Colonic mucosa (tissue), 4 donors: ENCODE results near the gene RCCD1. TPM values are rescaled to one million over a fixed set of nuclear protein-coding genes. Genes with fewer than 3 reads are reported as not detected.

Experiments used
- DNase-seq: peaks from one replicate; pipeline ENCODE4 v3.0.0-alpha.2; 2020
- H3K27ac ChIP-seq: fragments of 200-600 bp; one replicate; pipeline ENCODE4 v1.8.0; 2021
- H3K27me3 ChIP-seq: fragments of 200-600 bp; one replicate; pipeline ENCODE4 v1.8.0; 2021
- H3K36me3 ChIP-seq: fragments of 200-600 bp; one replicate; pipeline ENCODE4 v1.8.0; 2021
- H3K4me1 ChIP-seq: fragments of 200-600 bp; one replicate; pipeline ENCODE4 v1.8.0; 2021; ENCODE audit warnings: mild to moderate bottlenecking
- H3K4me3 ChIP-seq: fragments of 200-600 bp; one replicate; pipeline ENCODE4 v1.8.0; 2021
- H3K9ac ChIP-seq, 2 donors: one replicate each; pipeline ENCODE4 v1.7.0; 2013; ENCODE audit warnings: control low read depth in 2 of 2, low read depth in 2 of 2, low read length in 2 of 2
- H3K9me3 ChIP-seq: fragments of 200-600 bp; one replicate; pipeline ENCODE4 v1.8.0; 2021
- intact Hi-C: fragments of 100-400 bp; cut with DNase I; formaldehyde crosslinking; loops from one replicate; pipeline ENCODE4 v1.14.1; 2022
- total RNA-seq, 2 donors: library from RNA; stranded (reverse); fragmentation: NEBNext Ultra II Directional in 1 of 2; extraction: Animal tissue kit (Norgen Biotek cat#: 25700) in 1 of 2; gene quantifications; one replicate each; pipeline ENCODE4 v1.2.1, GENCODE V29; 2021
- TF ChIP-seq, protein P1 (sequence below): fragments of 200-600 bp; IDR thresholded peaks from one replicate; pipeline ENCODE4 v1.8.0; 2022; ENCODE audit warnings: antibody characterized with exemption, mild to moderate bottlenecking
- donor health status: healthy.
- donor health status: DM: no; HTN: no; CAD: no.
- donor health status: DM: no; HTN: no; CAD: no.

RCCD1 gene
- total RNA-seq, 2 donors from 2014 or later = 14.8 to 33.0 TPM

GRCh38 chr15:90957791-90958190 lies 3.1 kb downstream of the RCCD1 start:
- Histone ChIP-seq H3K9ac (peak overlapping the region; percentile 48 to 74), H3K9me3 (no peaks in the 10 kb centered on the region), H3K4me3 (peak overlapping the region; percentile 85), H3K27me3 (no peaks in the 10 kb centered on the region), H3K36me3 (no peaks in the 10 kb centered on the region), H3K4me1 (peaks cover 21% of the 10 kb centered on the region), H3K27ac (no peak overlapping the region)
- TF ChIP-seq, protein P1, sequence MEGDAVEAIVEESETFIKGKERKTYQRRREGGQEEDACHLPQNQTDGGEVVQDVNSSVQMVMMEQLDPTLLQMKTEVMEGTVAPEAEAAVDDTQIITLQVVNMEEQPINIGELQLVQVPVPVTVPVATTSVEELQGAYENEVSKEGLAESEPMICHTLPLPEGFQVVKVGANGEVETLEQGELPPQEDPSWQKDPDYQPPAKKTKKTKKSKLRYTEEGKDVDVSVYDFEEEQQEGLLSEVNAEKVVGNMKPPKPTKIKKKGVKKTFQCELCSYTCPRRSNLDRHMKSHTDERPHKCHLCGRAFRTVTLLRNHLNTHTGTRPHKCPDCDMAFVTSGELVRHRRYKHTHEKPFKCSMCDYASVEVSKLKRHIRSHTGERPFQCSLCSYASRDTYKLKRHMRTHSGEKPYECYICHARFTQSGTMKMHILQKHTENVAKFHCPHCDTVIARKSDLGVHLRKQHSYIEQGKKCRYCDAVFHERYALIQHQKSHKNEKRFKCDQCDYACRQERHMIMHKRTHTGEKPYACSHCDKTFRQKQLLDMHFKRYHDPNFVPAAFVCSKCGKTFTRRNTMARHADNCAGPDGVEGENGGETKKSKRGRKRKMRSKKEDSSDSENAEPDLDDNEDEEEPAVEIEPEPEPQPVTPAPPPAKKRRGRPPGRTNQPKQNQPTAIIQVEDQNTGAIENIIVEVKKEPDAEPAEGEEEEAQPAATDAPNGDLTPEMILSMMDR = no peak
- intact Hi-C loops = loop anchor here (5.0 to 10.0 kb wide), 2 partner anchors 75 to 317 kb away; no protein-coding TSS in a partner anchor
- no peak for DNase-seq

DNA sequence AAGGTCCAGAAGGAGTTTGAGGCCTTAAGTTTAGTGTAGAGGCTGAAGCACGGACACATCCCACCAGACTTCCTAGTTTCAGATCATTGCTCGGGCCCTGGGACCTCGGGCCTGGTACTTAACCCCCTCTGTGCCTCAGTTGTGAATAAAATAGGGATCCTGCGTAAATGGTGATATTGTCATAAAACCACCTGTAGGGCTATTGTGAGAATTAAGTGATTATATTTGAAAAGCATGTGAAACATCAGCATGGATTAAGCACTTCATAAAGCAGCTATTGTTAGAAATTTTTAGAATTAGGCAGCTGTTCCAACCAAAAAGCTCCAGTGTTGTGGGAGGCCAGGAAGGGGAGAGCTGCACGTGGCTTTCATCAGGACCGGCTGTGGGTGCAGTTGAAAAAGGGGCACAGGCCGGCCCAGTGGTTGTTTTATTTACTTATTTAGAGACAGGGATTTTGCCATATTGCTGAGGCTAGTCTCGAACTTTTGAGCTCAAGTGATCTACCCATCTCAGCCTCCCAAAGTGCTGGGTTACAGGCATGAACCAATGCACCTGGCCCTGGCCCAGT lies 4.4 kb downstream of the RCCD1 start:
- H3K4me3 ChIP-seq = no peak overlapping the region
- TF ChIP-seq, protein P1 = no peak
- no peaks in the 10 kb centered on the region for H3K27me3 ChIP-seq
- no peaks in the 10 kb centered on the region for H3K9me3 ChIP-seq
- no peak overlapping the region for H3K9ac ChIP-seq
- H3K27ac ChIP-seq = no peak overlapping the region
- no peak for DNase-seq
- intact Hi-C loops = loop anchor here (5.0 to 10.0 kb wide), 2 partner anchors 73 to 316 kb away; no protein-coding TSS in a partner anchor
- H3K36me3 ChIP-seq = no peaks in the 10 kb centered on the region
- peaks cover 21% of the 10 kb centered on the region for H3K4me1 ChIP-seq

- H3K9me3 ChIP-seq = no peaks in the 10 kb centered on the region
- no peak overlapping the region for H3K27ac ChIP-seq
- intact Hi-C loops = loop anchor here (5.0 to 10.0 kb wide), 2 partner anchors 72 to 315 kb away; no protein-coding TSS in a partner anchor
- H3K36me3 ChIP-seq = no peaks in the 10 kb centered on the region
- H3K4me3 ChIP-seq = no peak overlapping the region
- peaks cover 18% of the 10 kb centered on the region for H3K4me1 ChIP-seq
- H3K9ac ChIP-seq = no peak overlapping the region
- no peaks in the 10 kb centered on the region for H3K27me3 ChIP-seq
- DNase-seq = no peak
- TF ChIP-seq, protein P1 = no peak
Measured at GRCh38 chr15:90959894-90960293, 5.2 kb downstream of the RCCD1 start.

DNA sequence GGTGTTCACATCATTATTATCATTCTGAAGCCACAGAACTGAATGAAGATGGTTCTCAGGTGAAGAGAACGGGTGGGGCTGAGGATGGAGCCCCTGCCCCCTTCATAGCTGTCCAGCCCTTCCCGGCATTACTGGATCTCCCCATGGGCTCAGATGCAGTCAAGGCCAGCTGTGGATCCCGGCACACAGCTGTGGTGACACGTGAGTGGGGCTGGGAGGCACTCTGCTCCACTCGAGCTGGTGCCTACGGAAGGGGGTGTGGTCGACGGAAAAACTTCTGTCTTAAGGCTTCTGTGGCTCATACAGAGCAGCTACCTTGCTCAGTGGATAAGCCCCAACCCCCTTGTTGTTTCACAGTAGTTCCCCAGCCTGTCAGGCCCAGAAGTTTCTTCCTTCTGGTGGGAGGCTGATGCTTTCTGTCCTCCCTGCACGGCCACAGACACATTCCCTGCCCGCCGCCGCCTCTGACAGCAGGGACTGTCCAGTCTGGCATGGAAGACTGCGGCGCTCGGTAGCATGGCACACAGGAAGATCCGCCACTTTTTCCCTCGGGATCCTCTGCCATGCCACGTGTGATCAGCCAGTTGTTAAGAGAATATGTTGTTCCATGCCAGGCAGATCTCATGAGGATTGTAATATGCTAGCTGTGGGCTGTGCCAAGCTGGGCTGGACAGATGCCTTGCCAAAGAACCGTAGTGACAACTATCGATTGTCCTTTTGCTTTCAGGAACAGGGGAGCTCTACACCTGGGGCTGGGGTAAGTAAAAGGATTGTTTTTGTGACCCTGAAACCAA lies 5.8 kb downstream of the RCCD1 start:
- intact Hi-C loops = no loop called here
- Histone ChIP-seq H3K4me3 (no peak overlapping the region), H3K27me3 (no peaks in the 10 kb centered on the region), H3K9ac (no peak overlapping the region), H3K4me1 (peaks cover 16% of the 10 kb centered on the region), H3K36me3 (no peaks in the 10 kb centered on the region), H3K27ac (no peak overlapping the region), H3K9me3 (no peaks in the 10 kb centered on the region)
- DNase-seq = no peak
- TF ChIP-seq, protein P1 = no peak

GRCh38 chr15:90962021-90962420 lies 7.3 kb downstream of the RCCD1 start:
- no peak for DNase-seq
- Histone ChIP-seq H3K27me3 (no peaks in the 10 kb centered on the region), H3K9ac (no peak overlapping the region), H3K36me3 (peaks cover 3% of the 10 kb centered on the region), H3K4me3 (no peak overlapping the region), H3K27ac (no peak overlapping the region), H3K4me1 (peaks cover 6% of the 10 kb centered on the region), H3K9me3 (no peaks in the 10 kb centered on the region)
- intact Hi-C loops = no loop called here
- TF ChIP-seq, protein P1 = no peak
